ENCODE results near the gene NCAPH2. TPM values are rescaled to one million over a fixed set of nuclear protein-coding genes. Genes with fewer than 3 reads are reported as not detected.

NCAPH2 gene
- total RNA-seq, 4 donors from 2014 or later = 26.5 to 64.7 (median 41.6) TPM

DNA sequence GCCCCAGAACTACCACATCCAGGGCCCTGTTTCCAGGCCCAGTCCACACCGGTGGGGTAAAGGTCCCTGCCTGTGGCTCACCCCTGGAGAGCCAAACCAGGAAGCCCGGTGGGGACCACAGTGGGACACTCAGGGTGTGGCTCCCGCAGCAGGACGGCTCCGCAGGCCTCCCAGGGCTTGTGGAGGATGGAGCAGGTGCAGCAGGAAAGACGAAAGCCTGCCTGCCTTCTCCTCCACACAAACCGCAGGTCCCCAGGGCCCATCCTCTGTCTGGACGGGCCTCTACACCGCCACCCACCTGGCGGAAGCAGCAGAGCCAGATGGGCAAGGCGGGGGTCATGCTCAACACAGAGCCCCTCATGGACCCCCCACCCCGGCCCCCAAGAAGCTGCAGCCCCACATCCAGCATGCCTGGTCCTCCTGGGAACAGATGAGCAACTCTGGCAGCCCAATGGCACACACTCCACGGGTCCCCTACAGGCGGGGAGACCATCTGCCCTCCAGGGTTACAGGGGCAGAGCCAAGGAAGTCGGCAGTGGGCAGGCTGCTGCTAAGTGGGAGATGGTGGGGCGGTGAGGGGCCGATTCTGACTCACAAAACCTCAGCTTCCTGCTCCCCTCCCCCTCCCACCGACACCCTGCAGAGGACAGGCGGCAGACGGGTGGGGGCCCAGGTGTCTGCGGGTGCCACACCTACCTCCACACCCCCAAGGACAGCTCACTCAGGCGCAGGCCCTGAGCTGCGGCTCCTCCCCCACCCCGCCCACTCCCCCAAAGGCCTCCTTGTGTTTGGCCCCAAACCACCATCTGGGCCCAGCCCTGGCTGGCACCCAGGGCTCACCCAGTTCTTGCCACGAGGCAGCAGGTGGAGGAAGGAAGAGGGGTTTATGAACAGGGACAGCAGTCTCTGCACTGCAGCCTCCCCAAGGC, 38.4 kb upstream of the NCAPH2 start:
- Histone ChIP-seq H3K9me3 (no peaks in the 10 kb centered on the region), H3K27me3 (no peaks in the 10 kb centered on the region), H3K4me1 (peaks cover 47 to 57% (median 52%) of the 10 kb centered on the region in 4 donors), H3K27ac (peak overlapping the region; percentile 83 to 91 (median 87)), H3K36me3 (peaks cover 0 to 27% (median 11%) of the 10 kb centered on the region in 4 donors), H3K4me3 (peak overlapping the region in 2 of 4 donors; percentile 1 to 7)
- intact Hi-C loops (cut with DNase I; ENCODE audit: low total_unique reads) = loop anchor here (10.0 kb wide), 1 partner anchor 215 kb away; the partner anchor contains the start of gene HDAC10
- peak in 2 of 3 donors; percentile 19 to 75 for TF ChIP-seq POLR2AphosphoS5 (IDR thresholded peaks at IDR 0.05)
- TF ChIP-seq, protein P1, sequence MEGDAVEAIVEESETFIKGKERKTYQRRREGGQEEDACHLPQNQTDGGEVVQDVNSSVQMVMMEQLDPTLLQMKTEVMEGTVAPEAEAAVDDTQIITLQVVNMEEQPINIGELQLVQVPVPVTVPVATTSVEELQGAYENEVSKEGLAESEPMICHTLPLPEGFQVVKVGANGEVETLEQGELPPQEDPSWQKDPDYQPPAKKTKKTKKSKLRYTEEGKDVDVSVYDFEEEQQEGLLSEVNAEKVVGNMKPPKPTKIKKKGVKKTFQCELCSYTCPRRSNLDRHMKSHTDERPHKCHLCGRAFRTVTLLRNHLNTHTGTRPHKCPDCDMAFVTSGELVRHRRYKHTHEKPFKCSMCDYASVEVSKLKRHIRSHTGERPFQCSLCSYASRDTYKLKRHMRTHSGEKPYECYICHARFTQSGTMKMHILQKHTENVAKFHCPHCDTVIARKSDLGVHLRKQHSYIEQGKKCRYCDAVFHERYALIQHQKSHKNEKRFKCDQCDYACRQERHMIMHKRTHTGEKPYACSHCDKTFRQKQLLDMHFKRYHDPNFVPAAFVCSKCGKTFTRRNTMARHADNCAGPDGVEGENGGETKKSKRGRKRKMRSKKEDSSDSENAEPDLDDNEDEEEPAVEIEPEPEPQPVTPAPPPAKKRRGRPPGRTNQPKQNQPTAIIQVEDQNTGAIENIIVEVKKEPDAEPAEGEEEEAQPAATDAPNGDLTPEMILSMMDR (IDR thresholded peaks at IDR 0.05) = peak in 1 of 5 experiments; percentile 9
- TF ChIP-seq EP300 (IDR thresholded peaks at IDR 0.05; ENCODE audit: low read depth) = no peak
- TF ChIP-seq POLR2A (IDR thresholded peaks at IDR 0.05) = peak; percentile 16
- peak; percentile 95 for DNase-seq
- in situ Hi-C loops (cut with MboI; ENCODE audit: low pct_ligation_motif_present in 1 of 4, low pct_unique_long_range_greater_than_20kb in 1 of 4, low sequenced_read_pairs in 3 of 4) = no loop called here
- 27% methylated on average over 23 of the region's 25 CpGs; no CpG with 5 or more reads in 1 of the 2 donors for WGBS, 2 donors (ENCODE audit: low coverage in 1 of 2)

DNA sequence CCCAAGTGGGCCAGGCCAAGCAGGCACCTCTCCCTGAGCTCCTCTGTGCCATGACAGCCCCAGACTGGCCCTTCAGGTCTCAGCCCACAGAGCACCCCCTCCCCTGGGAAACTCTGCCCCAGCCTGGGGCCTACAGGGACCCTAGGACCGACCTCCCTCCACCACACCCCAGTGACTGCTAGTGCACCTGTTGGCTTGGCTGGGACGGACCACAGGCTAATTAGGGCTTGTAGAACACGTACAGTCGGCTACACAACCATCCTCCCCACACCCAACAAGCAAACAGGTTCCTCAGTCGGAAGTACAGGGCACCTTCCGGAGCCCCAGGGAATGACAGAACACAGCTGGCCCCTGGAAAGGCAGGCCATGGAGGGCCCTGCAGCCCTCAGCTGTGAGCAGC, 37.5 kb upstream of the NCAPH2 start:
- peak; percentile 67 for DNase-seq
- H3K27me3 ChIP-seq = no peaks in the 10 kb centered on the region
- peaks cover 0 to 21% (median 10%) of the 10 kb centered on the region in 4 donors for H3K36me3 ChIP-seq
- peak overlapping the region; percentile 83 to 91 (median 87) for H3K27ac ChIP-seq
- 30% methylated on average over 6 of the region's 6 CpGs; no CpG with 5 or more reads in 1 of the 2 donors for WGBS, 2 donors (ENCODE audit: low coverage in 1 of 2)
- no peaks in the 10 kb centered on the region for H3K9me3 ChIP-seq
- peak overlapping the region in 1 of 4 donors; percentile 8 for H3K4me3 ChIP-seq
- in situ Hi-C loops (cut with MboI; ENCODE audit: low pct_ligation_motif_present in 1 of 4, low pct_unique_long_range_greater_than_20kb in 1 of 4, low sequenced_read_pairs in 3 of 4) = no loop called here
- TF ChIP-seq POLR2A (IDR thresholded peaks at IDR 0.05) (peak; percentile 19), EP300 (IDR thresholded peaks at IDR 0.05; ENCODE audit: low read depth) (no peak), POLR2AphosphoS5 (IDR thresholded peaks at IDR 0.05) (no peak)
- TF ChIP-seq, protein P1 (IDR thresholded peaks at IDR 0.05) = peak in 1 of 5 experiments; percentile 30
- intact Hi-C loops (cut with DNase I; ENCODE audit: low total_unique reads) = loop anchor here (10.0 kb wide), 1 partner anchor 216 kb away; the partner anchor contains the start of gene HDAC10
- H3K4me1 ChIP-seq = peaks cover 51 to 63% (median 55%) of the 10 kb centered on the region in 4 donors

DNA sequence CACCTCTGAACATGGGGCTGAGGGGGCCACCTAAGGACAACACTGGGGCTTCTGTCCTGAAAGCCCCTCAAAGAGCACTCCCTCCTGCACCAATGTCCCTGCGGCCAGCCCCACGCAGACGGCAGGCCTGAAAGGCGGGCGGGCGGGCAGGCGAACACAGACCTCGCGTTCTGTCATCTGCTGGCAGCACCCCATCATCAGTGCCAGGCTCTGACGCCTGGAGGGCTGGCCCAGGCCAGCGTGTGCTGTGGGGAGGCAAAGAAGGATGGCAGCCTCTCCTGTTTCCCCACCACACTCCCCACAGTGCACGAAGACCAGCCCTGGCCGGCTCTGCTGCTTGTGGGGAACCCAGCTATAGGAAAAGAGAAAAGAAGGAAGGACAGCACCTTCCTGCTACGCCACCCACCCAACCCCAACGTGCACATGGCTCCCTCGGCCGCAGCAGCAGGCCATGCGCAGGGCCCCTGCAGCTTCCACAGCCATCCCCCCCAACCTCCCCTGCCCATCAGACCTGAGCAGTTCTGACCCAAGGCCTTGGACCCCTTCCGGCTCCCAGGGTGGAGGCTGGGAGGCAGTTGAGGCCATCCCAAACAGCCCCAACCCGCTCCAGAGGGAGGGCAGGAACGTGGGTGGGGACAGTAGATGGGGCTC, 36.7 kb upstream of the NCAPH2 start:
- WGBS, 2 donors (ENCODE audit: low coverage in 1 of 2) = 80% methylated on average over 21 of the region's 21 CpGs; no CpG with 5 or more reads in 1 of the 2 donors
- Histone ChIP-seq H3K4me1 (peaks cover 53 to 64% (median 57%) of the 10 kb centered on the region in 4 donors), H3K27ac (peak overlapping the region; percentile 83 to 91 (median 87)), H3K9me3 (no peaks in the 10 kb centered on the region), H3K27me3 (no peaks in the 10 kb centered on the region), H3K36me3 (peaks cover 0 to 13% (median 5%) of the 10 kb centered on the region in 4 donors), H3K4me3 (no peak overlapping the region)
- TF ChIP-seq, protein P1 (IDR thresholded peaks at IDR 0.05) = no peak
- TF ChIP-seq POLR2AphosphoS5 (IDR thresholded peaks at IDR 0.05) = no peak
- TF ChIP-seq EP300 (IDR thresholded peaks at IDR 0.05; ENCODE audit: low read depth) = no peak
- no peak for TF ChIP-seq POLR2A (IDR thresholded peaks at IDR 0.05)
- DNase-seq = no peak
- intact Hi-C loops (cut with DNase I; ENCODE audit: low total_unique reads) = loop anchor here (10.0 kb wide), 1 partner anchor 217 kb away; the partner anchor contains the start of gene HDAC10
- in situ Hi-C loops (cut with MboI; ENCODE audit: low pct_ligation_motif_present in 1 of 4, low pct_unique_long_range_greater_than_20kb in 1 of 4, low sequenced_read_pairs in 3 of 4) = no loop called here
